CD14-positive monocyte (primary cell): ENCODE measurements around the gene NKX6-2. TPM values are rescaled to one million over a fixed set of nuclear protein-coding genes. Genes with fewer than 3 reads are reported as not detected.

ENCODE experiments used
- DNase-seq, 3 donors: peaks; one replicate each; pipeline ENCODE4 v3.0.0-alpha.2; 2011 to 2022
- H2AFZ ChIP-seq: 2 replicates; pipeline ENCODE4 v1.6.0; 2012; ENCODE audit warnings: mild to moderate bottlenecking, low read depth, low read length, inconsistent platforms; ENCODE audit not compliant: insufficient read depth, poor library complexity, severe bottlenecking
- H3K27ac ChIP-seq, 2 donors: 1 replicate in 1 of 2; 2 replicates in 1 of 2; pipeline ENCODE4 v1.5.1; 2012 to 2013; ENCODE audit warnings: low read length in 2 of 2, control low read depth in 1 of 2, inconsistent platforms in 1 of 2, low read depth in 1 of 2, mild to moderate bottlenecking in 1 of 2
- H3K27me3 ChIP-seq, 2 donors: one replicate each; pipeline versions ENCODE4 v1.6.0 to v1.6.1; 2011 to 2013; ENCODE audit warnings: low read length in 2 of 2; ENCODE audit not compliant: control insufficient read depth in 2 of 2, insufficient read depth in 2 of 2
- H3K36me3 ChIP-seq, 2 donors: replicated peaks in 1 of 2; 1 replicate in 1 of 2; 2 replicates in 1 of 2; pipeline versions ENCODE4 v1.5.1 to v1.6.1; 2012 to 2013; ENCODE audit warnings: low read length in 2 of 2, control low read depth in 1 of 2, inconsistent platforms in 1 of 2, mild to moderate bottlenecking in 1 of 2; ENCODE audit not compliant: insufficient read depth in 2 of 2, control insufficient read depth in 1 of 2
- H3K4me1 ChIP-seq, 2 donors: 1 replicate in 1 of 2; 2 replicates in 1 of 2; pipeline versions ENCODE4 v1.5.1 to v1.6.1; 2012 to 2013; ENCODE audit warnings: low read length in 2 of 2, control low read depth in 1 of 2, inconsistent platforms in 1 of 2, mild to moderate bottlenecking in 1 of 2, moderate library complexity in 1 of 2; ENCODE audit not compliant: insufficient read depth in 2 of 2, control insufficient read depth in 1 of 2
- H3K4me2 ChIP-seq: replicated peaks from 2 replicates; pipeline ENCODE3; 2012; ENCODE audit warnings: low read length, moderate library complexity, mild to moderate bottlenecking; ENCODE audit not compliant: poor library complexity, severe bottlenecking; ENCODE audit errors: extremely low read depth
- H3K4me3 ChIP-seq, 3 experiments: fragments of 200-600 bp in 1 of 3; sonication (generic) in 1 of 3; replicated peaks in 1 of 3; 1 replicate in 2 of 3; 2 replicates in 1 of 3; pipeline ENCODE4 v1.5.1; 2011 to 2013; ENCODE audit warnings: low read length in 3 of 3, mild to moderate bottlenecking in 3 of 3, control low read depth in 2 of 3, low read depth in 2 of 3, inconsistent platforms in 1 of 3, moderate library complexity in 1 of 3
- H3K79me2 ChIP-seq: 2 replicates; pipeline ENCODE4 v1.6.0; 2012; ENCODE audit warnings: mild to moderate bottlenecking, control low read depth, inconsistent platforms, low read length, moderate library complexity; ENCODE audit not compliant: insufficient read depth
- H3K9ac ChIP-seq: 2 replicates; pipeline ENCODE4 v1.6.0; 2017; ENCODE audit warnings: low read length, mild to moderate bottlenecking; ENCODE audit not compliant: insufficient read depth, poor library complexity, severe bottlenecking
- H3K9me3 ChIP-seq, 2 donors: replicated peaks in 1 of 2; 1 replicate in 1 of 2; 2 replicates in 1 of 2; pipeline versions ENCODE4 v1.5.1 to v1.6.1; 2012 to 2013; ENCODE audit warnings: low read length in 2 of 2, control low read depth in 1 of 2; ENCODE audit not compliant: control insufficient read depth in 1 of 2, insufficient read depth in 1 of 2
- H4K20me1 ChIP-seq: 2 replicates; pipeline ENCODE4 v1.6.0; 2012; ENCODE audit warnings: mild to moderate bottlenecking, low read length, control low read depth, moderate library complexity; ENCODE audit not compliant: insufficient read depth
- H3K27ac Mint-ChIP-seq, 7 donors: one replicate each; pipeline ENCODE4 v1.8.0; 2020; ENCODE audit warnings: mild to moderate bottlenecking in 7 of 7, mixed read lengths in 7 of 7, moderate library complexity in 6 of 7, inconsistent platforms in 2 of 7
- H3K27me3 Mint-ChIP-seq, 3 donors: one replicate each; pipeline ENCODE4 v1.8.0; 2021 to 2022; ENCODE audit warnings: low read depth in 3 of 3, mild to moderate bottlenecking in 3 of 3, mixed read lengths in 3 of 3, moderate library complexity in 3 of 3, inconsistent platforms in 1 of 3
- H3K36me3 Mint-ChIP-seq, 2 donors: one replicate each; pipeline ENCODE4 v1.8.0; 2020; ENCODE audit warnings: mixed read lengths in 2 of 2, inconsistent platforms in 1 of 2, mild to moderate bottlenecking in 1 of 2
- H3K4me1 Mint-ChIP-seq: one replicate; pipeline ENCODE4 v1.8.0; 2020; ENCODE audit warnings: mild to moderate bottlenecking, mixed read lengths
- H3K4me3 Mint-ChIP-seq, 2 donors: one replicate each; pipeline ENCODE4 v1.8.0; 2020; ENCODE audit warnings: mild to moderate bottlenecking in 2 of 2, mixed read lengths in 2 of 2, moderate library complexity in 1 of 2
- H3K9me3 Mint-ChIP-seq, 7 donors: one replicate each; pipeline ENCODE4 v1.8.0; 2020 to 2022; ENCODE audit warnings: mixed read lengths in 7 of 7, mild to moderate bottlenecking in 6 of 7, moderate library complexity in 6 of 7, inconsistent platforms in 2 of 7
- WGBS: methylation state at CpG from one replicate; pipeline ENCODE4 v1.1.5; 2013; ENCODE audit warnings: missing lambda C conversion rate; ENCODE audit not compliant: insufficient coverage; 5-methylcytosine and 5-hydroxymethylcytosine counted together
- intact Hi-C, 2 donors: fragments of 100-400 bp; cut with micrococcal nuclease; formaldehyde crosslinking; loops; one replicate each; pipeline versions ENCODE4 v1.15.0 to v1.15.1; 2023
- polyA plus RNA-seq, 3 donors: library from polyadenylated mRNA; depleted of rRNA in 1 of 3; unstranded in 2 of 3; stranded (reverse) in 1 of 3; fragments of 300-500 nt in 2 of 3; fragments of >200 nt in 1 of 3; fragmentation: Illumina TruSeq in 2 of 3; gene quantifications; 1 replicate in 2 of 3; 2 replicates in 1 of 3; pipeline ENCODE4 v1.2.3, GENCODE V29; 2012 to 2021
- TF ChIP-seq, protein P1 (sequence below): fragments of 200-600 bp; IDR thresholded peaks from one replicate; pipeline ENCODE4 v1.8.0; 2022; ENCODE audit warnings: antibody characterized with exemption, mild to moderate bottlenecking

Gene NKX6-2
- polyA plus RNA-seq, 3 donors: not detected

DNA sequence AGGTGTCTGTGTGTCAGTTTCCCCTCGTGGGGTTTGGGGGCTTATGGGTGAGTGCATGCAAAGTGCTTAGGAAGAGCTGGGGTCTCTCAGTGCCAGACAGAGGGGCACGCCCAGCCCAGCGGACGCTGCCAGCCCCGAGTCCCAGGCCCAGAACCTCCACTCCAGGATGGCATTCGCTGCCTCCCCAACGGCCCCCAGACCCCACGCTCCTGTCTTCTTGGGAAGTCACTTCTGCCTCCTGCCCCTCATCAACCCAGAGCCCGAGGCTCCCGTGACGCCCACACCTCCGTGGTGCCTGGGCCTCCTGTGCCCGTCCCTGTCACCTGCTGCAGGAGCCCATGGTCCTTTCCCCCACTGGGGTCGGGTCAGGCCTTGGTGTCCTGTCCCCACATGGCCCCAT, 35.0 kb downstream of the NKX6-2 start:
- no peak overlapping the region for H3K4me3 Mint-ChIP-seq
- Histone ChIP-seq H3K9ac (no peak overlapping the region), H3K9me3 (peaks cover 5 to 7% of the 10 kb centered on the region in 2 donors), H3K4me1 (no peaks in the 10 kb centered on the region), H3K4me3 (no peak overlapping the region), H3K79me2 (no peaks in the 10 kb centered on the region), H3K36me3 (peaks cover 47 to 56% of the 10 kb centered on the region in 2 donors), H3K27ac (no peak overlapping the region), H2AFZ (no peak overlapping the region), H3K27me3 (no peaks in the 10 kb centered on the region), H4K20me1 (peaks cover 5% of the 10 kb centered on the region), H3K4me2 (no peak overlapping the region)
- TF ChIP-seq, protein P1, sequence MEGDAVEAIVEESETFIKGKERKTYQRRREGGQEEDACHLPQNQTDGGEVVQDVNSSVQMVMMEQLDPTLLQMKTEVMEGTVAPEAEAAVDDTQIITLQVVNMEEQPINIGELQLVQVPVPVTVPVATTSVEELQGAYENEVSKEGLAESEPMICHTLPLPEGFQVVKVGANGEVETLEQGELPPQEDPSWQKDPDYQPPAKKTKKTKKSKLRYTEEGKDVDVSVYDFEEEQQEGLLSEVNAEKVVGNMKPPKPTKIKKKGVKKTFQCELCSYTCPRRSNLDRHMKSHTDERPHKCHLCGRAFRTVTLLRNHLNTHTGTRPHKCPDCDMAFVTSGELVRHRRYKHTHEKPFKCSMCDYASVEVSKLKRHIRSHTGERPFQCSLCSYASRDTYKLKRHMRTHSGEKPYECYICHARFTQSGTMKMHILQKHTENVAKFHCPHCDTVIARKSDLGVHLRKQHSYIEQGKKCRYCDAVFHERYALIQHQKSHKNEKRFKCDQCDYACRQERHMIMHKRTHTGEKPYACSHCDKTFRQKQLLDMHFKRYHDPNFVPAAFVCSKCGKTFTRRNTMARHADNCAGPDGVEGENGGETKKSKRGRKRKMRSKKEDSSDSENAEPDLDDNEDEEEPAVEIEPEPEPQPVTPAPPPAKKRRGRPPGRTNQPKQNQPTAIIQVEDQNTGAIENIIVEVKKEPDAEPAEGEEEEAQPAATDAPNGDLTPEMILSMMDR: no peak
- peaks cover 0 to 4% (median 0%) of the 10 kb centered on the region in 3 donors for H3K27me3 Mint-ChIP-seq
- no peaks in the 10 kb centered on the region for H3K4me1 Mint-ChIP-seq
- no peak for DNase-seq
- H3K36me3 Mint-ChIP-seq: peaks cover 54 to 84% of the 10 kb centered on the region in 2 donors
- no peak overlapping the region for H3K27ac Mint-ChIP-seq
- 98% methylated on average over 13 of the region's 14 CpGs for WGBS
- H3K9me3 Mint-ChIP-seq: peaks cover 2 to 24% (median 5%) of the 10 kb centered on the region in 7 donors
- intact Hi-C loops: no loop called here

- no peak overlapping the region for H3K27ac ChIP-seq
- peaks cover 0 to 13% (median 5%) of the 10 kb centered on the region in 7 donors for H3K9me3 Mint-ChIP-seq
- H2AFZ ChIP-seq: no peak overlapping the region
- no peaks in the 10 kb centered on the region for H3K79me2 ChIP-seq
- peaks cover 7% of the 10 kb centered on the region for H4K20me1 ChIP-seq
- peaks cover 35 to 41% of the 10 kb centered on the region in 2 donors for H3K36me3 ChIP-seq
- no peak for DNase-seq
- no peaks in the 10 kb centered on the region for H3K4me1 ChIP-seq
- no peaks in the 10 kb centered on the region for H3K4me1 Mint-ChIP-seq
- intact Hi-C loops: no loop called here
- TF ChIP-seq, protein P1: no peak
- H3K9me3 ChIP-seq: peaks cover 0 to 1% of the 10 kb centered on the region in 2 donors
- H3K27ac Mint-ChIP-seq: no peak overlapping the region
- H3K9ac ChIP-seq: no peak overlapping the region
- H3K4me2 ChIP-seq: no peak overlapping the region
- H3K27me3 Mint-ChIP-seq: peaks cover 0 to 4% (median 0%) of the 10 kb centered on the region in 3 donors
- no peak overlapping the region for H3K4me3 ChIP-seq
- WGBS: 99% methylated on average over 22 of the region's 22 CpGs
- no peaks in the 10 kb centered on the region for H3K27me3 ChIP-seq
- H3K4me3 Mint-ChIP-seq: no peak overlapping the region
- peaks cover 40 to 71% of the 10 kb centered on the region in 2 donors for H3K36me3 Mint-ChIP-seq
These were observed 36.6 kb downstream of the NKX6-2 start for GRCh38 chr10:132749371-132749795.
